ENCODE data around the gene ERBB4. TPM values are rescaled to one million over a fixed set of nuclear protein-coding genes. Genes with fewer than 3 reads are reported as not detected.

The ERBB4 gene
- total RNA-seq, 1 experiment from 2014 or later: 0.04 TPM

GRCh38 chr2:211454679-211455078, 1083.9 kb downstream of the ERBB4 start:
- H2BK20ac ChIP-seq (ENCODE audit: low read depth, low read length, poor library complexity, severe bottlenecking): no peak overlapping the region
- H3K56ac ChIP-seq (ENCODE audit: insufficient read length, low read depth, low read length): no peak overlapping the region
- H3K4ac ChIP-seq (ENCODE audit: low read depth, low read length): no peak overlapping the region
- H3K18ac ChIP-seq (ENCODE audit: insufficient read length, low read depth, low read length): no peak overlapping the region
- no peak overlapping the region for H3T11ph ChIP-seq (ENCODE audit: low read length)
- Mint-ChIP-seq H3K36me3 (ENCODE audit: insufficient read depth in 1 of 3, low read depth in 3 of 3) (no peaks in the 10 kb centered on the region; a peak in 1 of 7 replicates), H3K9me3 (no peaks in the 10 kb centered on the region), H3K27ac (0 out of 7 replicates have a peak overlapping the region, but pooled peaks of 2 of the 3 experiments have one; percentile 9 to 24), H3K4me1 (peaks cover 9 to 12% of the 10 kb centered on the region in 2 experiments), H3K27me3 (ENCODE audit: low read depth) (no peaks in the 10 kb centered on the region), H3K4me3 (no peak overlapping the region)
- H3K14ac ChIP-seq (ENCODE audit: insufficient read depth, low read length): no peak overlapping the region
- no peak overlapping the region for H2BK12ac ChIP-seq (ENCODE audit: insufficient read length, low read depth, low read length)
- H2BK15ac ChIP-seq (ENCODE audit: low read depth, low read length): no peak overlapping the region
- no peak overlapping the region for H2BK120ac ChIP-seq (ENCODE audit: low read depth, low read length, poor library complexity, severe bottlenecking)
- no peak overlapping the region for H2AK5ac ChIP-seq (ENCODE audit: insufficient read length, low read length)
- no peak overlapping the region for H3K23ac ChIP-seq (ENCODE audit: insufficient read length, low read depth, low read length)
- H3K23me2 ChIP-seq (ENCODE audit: insufficient read length, low read depth, low read length, poor library complexity, severe bottlenecking): no peaks in the 10 kb centered on the region
- no peak overlapping the region for H4K8ac ChIP-seq (replicated peaks; ENCODE audit: insufficient read length, low read depth, low read length)
- no peaks in the 10 kb centered on the region for H3K79me2 ChIP-seq (ENCODE audit: insufficient read depth, low read length)
- no CpG with 5 or more reads among the region's 6 CpGs for WGBS (ENCODE audit: extremely low coverage, insufficient read length, low lambda C conversion rate)
- H3K9me3 ChIP-seq (ENCODE audit: control insufficient read depth, low read depth, low read length): no peaks in the 10 kb centered on the region
- H3K4me2 ChIP-seq (ENCODE audit: insufficient read depth, insufficient read length, low read length): no peak overlapping the region
- no peak overlapping the region for H4K91ac ChIP-seq (ENCODE audit: insufficient read length, low read depth, low read length)
- H2AFZ ChIP-seq (ENCODE audit: low read length): no peak overlapping the region
- H4K20me1 ChIP-seq (ENCODE audit: control insufficient read depth, insufficient read depth, insufficient read length): no peaks in the 10 kb centered on the region
- no peak for TF ChIP-seq CTCF (conservative IDR thresholded peaks at IDR 0.05)
- no peak for DNase-seq
- no peak overlapping the region for H2BK5ac ChIP-seq (ENCODE audit: insufficient read length, low read length)
- H3K79me1 ChIP-seq (ENCODE audit: insufficient read depth, low read depth, low read length, poor library complexity, severe bottlenecking): no peaks in the 10 kb centered on the region
- no peaks in the 10 kb centered on the region for H3K27me3 ChIP-seq (ENCODE audit: insufficient read depth, low read length)
- H4K5ac ChIP-seq (ENCODE audit: insufficient read length, low read depth, low read length): no peak overlapping the region
- no peak overlapping the region for H3K9ac ChIP-seq (ENCODE audit: extremely low read depth, insufficient read length, low read length)
- H3K4me1 ChIP-seq (ENCODE audit: insufficient read depth, low read length): no peaks in the 10 kb centered on the region
- no peak overlapping the region for H3K27ac ChIP-seq (ENCODE audit: insufficient read length, low read depth, low read length)

Measured in H9 (cell line).